Measurements from ENCODE around the gene MASP2. TPM values are rescaled to one million over a fixed set of nuclear protein-coding genes. Genes with fewer than 3 reads are reported as not detected.

MASP2 gene
- total and polyA plus RNA-seq, 10 of the 15 experiments (the other 5 are each of a cell fraction or from before 2014, with no cell fraction given) = 0.04 to 0.21 (median 0.06) TPM; not detected in 7

GRCh38 chr1:11039351-11040104, 7.5 kb downstream of the MASP2 start (continued):
- no peak for TF ChIP-seq ATF3 (IDR thresholded peaks at IDR 0.05; ENCODE audit: borderline replicate concordance, extremely low read depth, low read depth, low read length)
- TF ChIP-seq MYC (IDR thresholded peaks at IDR 0.05; ENCODE audit: insufficient read depth, insufficient read length, insufficient replicate concordance, low read length, severe bottlenecking) = no peak

GRCh38 chr1:11037740-11038182, 9.3 kb downstream of the MASP2 start:
- Histone ChIP-seq H4K20me1 (ENCODE audit: control insufficient read depth, insufficient read depth) (no peaks in the 10 kb centered on the region), H3K9me3 (replicated peaks; ENCODE audit: control insufficient read depth, insufficient read depth, low read length) (no peaks in the 10 kb centered on the region), H2AFZ (ENCODE audit: control insufficient read depth, low read depth, low read length) (peak overlapping the region; percentile 17; the same call in 1 of the 2 replicates), H3K4me1 (ENCODE audit: control insufficient read depth, insufficient read depth, low read length) (no peaks in the 10 kb centered on the region), H3K4me2 (ENCODE audit: control insufficient read depth, insufficient read depth) (no peak overlapping the region), H3K27me3 (replicated peaks in 1 of 2; ENCODE audit: control insufficient read depth in 2 of 2, insufficient read depth in 2 of 2, low read length in 1 of 2) (no peaks in the 10 kb centered on the region), H3K27ac (ENCODE audit: control insufficient read depth, insufficient read depth) (no peak overlapping the region), H3K79me2 (ENCODE audit: control insufficient read depth, insufficient read depth, low read length) (no peaks in the 10 kb centered on the region), H3K36me3 (ENCODE audit: control insufficient read depth in 2 of 2, insufficient read depth in 2 of 2, low read length in 1 of 2) (no peaks in the 10 kb centered on the region), H3K4me3 (no peak overlapping the region), H3K9ac (ENCODE audit: control insufficient read depth, insufficient read depth, low read length) (no peak overlapping the region)
- peak; percentile 99 for ATAC-seq
- peak; percentile 99 for FAIRE-seq
- ChIA-PET SMC1A (ENCODE audit: uncharacterized antibody, unreplicated experiment) (interaction anchor here (0.6 to 4.3 kb wide), 58 partner anchors 11 to 777 kb away, joined by 3 to 57 read pairs (median 4); partner anchors contain the start of genes EXOSC10, MTOR and TARDBP), POLR2A (interaction anchor here (0.7 to 1.3 kb wide), 6 partner anchors 10 to 441 kb away, joined by 3 to 4 read pairs (median 4); partner anchors contain the start of gene SRM), RAD21 (ENCODE audit: unreplicated experiment) (interaction anchor here (0.5 to 4.4 kb wide), 42 partner anchors 10 to 811 kb away, joined by 3 to 91 read pairs (median 4); partner anchors contain the start of genes EXOSC10, FBXO2, FBXO44 and FBXO6), CTCF (interaction anchor here (0.6 to 4.7 kb wide), 88 partner anchors 8 to 770 kb away, joined by 3 to 132 read pairs (median 4); partner anchors contain the start of genes AGTRAP, EXOSC10, MTOR and SRM)
- no TSS peak for BruUV-seq (replicated peaks)
- in situ Hi-C loops (cut with MboI) = loop anchor here (5.0 kb wide), 1 partner anchor 605 kb away; no protein-coding TSS in a partner anchor
- intact Hi-C loops (cut with micrococcal nuclease; ENCODE audit: unreplicated experiment) = loop anchor here (1.0 kb wide), 3 partner anchors 35 to 608 kb away; no protein-coding TSS in a partner anchor
- peak; percentile 51 for DNase-seq (ENCODE audit: low read depth, low spot score)
- WGBS (ENCODE audit: insufficient coverage, insufficient replicate concordance, low lambda C conversion rate, missing lambda C conversion rate) = under 1% methylated on average over 8 of the region's 8 CpGs
- TF ChIP-seq YY1 (IDR thresholded peaks at IDR 0.05; ENCODE audit: low read depth, low read length) = peak; percentile 67
- 0 out of 2 replicates have a peak, but pooled peaks have one; percentile 12 for TF ChIP-seq NRF1 (conservative IDR thresholded peaks at IDR 0.05; ENCODE audit: low read depth, low read length)
- TF ChIP-seq STAT1 (conservative IDR thresholded peaks at IDR 0.05) = no peak
- TF ChIP-seq RB1 (IDR thresholded peaks at IDR 0.05; ENCODE audit: borderline replicate concordance) = 0 out of 2 replicates have a peak, but pooled peaks have one; percentile 71
- peak; percentile 62; the same call in 1 of the 3 replicates for TF ChIP-seq POU2F2 (IDR thresholded peaks at IDR 0.05; ENCODE audit: borderline replicate concordance, low read depth, low read length)
- TF ChIP-seq SKIL (IDR thresholded peaks at IDR 0.05; ENCODE audit: low read depth, poor library complexity, severe bottlenecking) = peak; percentile 59
- TF ChIP-seq BACH1 (IDR thresholded peaks at IDR 0.05; ENCODE audit: borderline replicate concordance) = no peak
- TF ChIP-seq USF2 (IDR thresholded peaks at IDR 0.05; ENCODE audit: borderline replicate concordance, low read depth, low read length) = no peak
- TF ChIP-seq RAD51 (IDR thresholded peaks at IDR 0.05) = no peak
- TF ChIP-seq RAD21 (IDR thresholded peaks at IDR 0.05; ENCODE audit: insufficient read depth, low read depth, low read length) = peak; percentile 99
- peak; percentile 96 to 99 (median 98); a peak in 5 of 6 replicates for TF ChIP-seq CTCF (IDR thresholded peaks at IDR 0.05 in 2 of 3, conservative IDR thresholded peaks at IDR 0.05 in 1 of 3; ENCODE audit: control insufficient read depth in 2 of 3, extremely low read depth in 1 of 3, insufficient read depth in 1 of 3, low read depth in 3 of 3, low read length in 3 of 3)
- TF ChIP-seq ATF3 (IDR thresholded peaks at IDR 0.05; ENCODE audit: borderline replicate concordance, extremely low read depth, low read depth, low read length) = no peak

Measured in GM12878 (cell line).